ENCODE data around the gene MEGF9.

The MEGF9 gene

DNA sequence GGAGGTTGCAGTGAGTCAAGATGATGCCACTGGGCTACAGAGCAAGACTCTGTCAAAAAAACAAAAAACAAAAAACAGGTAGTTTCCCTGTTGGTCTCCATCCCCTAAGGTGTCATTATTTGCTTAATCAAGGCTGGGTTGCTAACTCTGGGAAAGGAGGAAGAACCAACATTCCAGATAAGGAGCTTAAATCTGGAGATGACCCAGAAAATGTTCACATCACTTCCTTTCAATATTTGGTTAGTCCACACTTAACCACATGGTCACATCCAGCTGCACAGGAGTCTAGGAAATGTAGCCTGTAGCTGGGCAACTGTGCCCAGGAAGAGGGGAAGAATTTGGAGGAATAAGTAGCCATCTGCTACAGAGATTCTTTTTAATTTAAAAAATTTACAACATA, 25.9 kb upstream of the MEGF9 start:
- H3K36me3 Mint-ChIP-seq (ENCODE audit: low read depth), result no peaks in the 10 kb centered on the region
- H3K4me3 Mint-ChIP-seq, result no peak overlapping the region
- H3K4me1 Mint-ChIP-seq (ENCODE audit: low read depth), result no peaks in the 10 kb centered on the region
- no peak overlapping the region for H3K27ac Mint-ChIP-seq
- H3K9me3 Mint-ChIP-seq, result no peaks in the 10 kb centered on the region
- no peak for DNase-seq (ENCODE audit: low spot score)
- H3K27me3 Mint-ChIP-seq (ENCODE audit: low read depth), result peaks cover 4% of the 10 kb centered on the region

DNA sequence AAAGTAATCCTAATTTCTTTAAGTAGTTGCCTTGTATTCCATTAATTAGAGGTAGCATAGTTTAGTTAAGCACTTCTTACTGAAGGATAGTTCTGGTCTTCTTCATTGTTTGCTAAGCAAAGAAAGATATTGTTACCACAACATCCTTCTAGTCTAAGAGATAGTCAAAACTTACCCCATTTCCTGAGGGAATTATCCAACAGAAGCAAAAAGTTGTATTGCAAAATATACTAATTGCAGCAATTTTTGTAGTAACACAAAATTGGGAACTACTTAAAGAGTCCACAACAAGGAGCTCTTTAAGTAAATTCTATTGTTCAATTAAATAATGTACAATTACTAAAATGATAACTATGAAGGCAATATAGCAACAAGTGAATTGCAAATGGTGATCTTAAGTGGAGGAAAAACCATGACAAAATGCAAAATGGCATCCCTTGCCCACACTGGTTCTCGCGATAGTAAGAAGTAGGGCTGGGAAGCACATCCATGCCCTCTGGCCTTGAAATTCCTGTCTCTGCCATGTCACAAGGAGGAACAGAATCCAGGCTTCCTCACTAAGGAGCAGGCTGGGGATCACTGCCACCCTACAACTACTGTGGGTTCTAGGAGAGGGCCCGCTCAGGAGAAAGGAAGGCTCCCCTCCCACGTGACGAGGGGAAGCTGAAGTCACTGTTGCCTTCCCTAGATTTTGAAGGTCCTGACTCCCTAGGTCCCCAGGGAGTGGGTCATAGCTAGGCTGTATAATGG, 23.3 kb upstream of the MEGF9 start:
- Mint-ChIP-seq H3K4me1 (ENCODE audit: low read depth) (peaks cover 2% of the 10 kb centered on the region), H3K36me3 (ENCODE audit: low read depth) (no peaks in the 10 kb centered on the region), H3K4me3 (no peak overlapping the region), H3K9me3 (no peaks in the 10 kb centered on the region), H3K27ac (no peak overlapping the region), H3K27me3 (ENCODE audit: low read depth) (peaks cover 4% of the 10 kb centered on the region)
- DNase-seq (ENCODE audit: low spot score), result no peak

DNA sequence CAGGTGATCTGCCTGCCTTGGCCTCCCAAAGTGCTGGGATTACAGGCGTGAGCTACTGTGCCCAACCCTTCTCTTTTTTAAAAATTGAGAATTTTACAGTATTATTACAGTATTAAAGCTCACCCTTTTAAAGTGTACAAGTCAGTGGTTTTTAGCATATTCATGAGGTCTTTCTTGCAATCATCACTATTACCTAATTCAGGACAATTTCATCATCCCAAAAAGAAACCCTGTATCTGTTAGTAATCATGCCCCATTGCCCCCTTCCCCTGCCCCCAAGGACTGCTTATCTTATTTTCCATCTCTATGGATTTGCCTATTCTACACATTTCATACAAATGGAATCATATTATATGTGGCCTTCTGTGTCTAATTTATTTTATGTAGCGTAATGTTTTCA, 22.6 kb upstream of the MEGF9 start:
- H3K27ac Mint-ChIP-seq, result no peak overlapping the region

DNA sequence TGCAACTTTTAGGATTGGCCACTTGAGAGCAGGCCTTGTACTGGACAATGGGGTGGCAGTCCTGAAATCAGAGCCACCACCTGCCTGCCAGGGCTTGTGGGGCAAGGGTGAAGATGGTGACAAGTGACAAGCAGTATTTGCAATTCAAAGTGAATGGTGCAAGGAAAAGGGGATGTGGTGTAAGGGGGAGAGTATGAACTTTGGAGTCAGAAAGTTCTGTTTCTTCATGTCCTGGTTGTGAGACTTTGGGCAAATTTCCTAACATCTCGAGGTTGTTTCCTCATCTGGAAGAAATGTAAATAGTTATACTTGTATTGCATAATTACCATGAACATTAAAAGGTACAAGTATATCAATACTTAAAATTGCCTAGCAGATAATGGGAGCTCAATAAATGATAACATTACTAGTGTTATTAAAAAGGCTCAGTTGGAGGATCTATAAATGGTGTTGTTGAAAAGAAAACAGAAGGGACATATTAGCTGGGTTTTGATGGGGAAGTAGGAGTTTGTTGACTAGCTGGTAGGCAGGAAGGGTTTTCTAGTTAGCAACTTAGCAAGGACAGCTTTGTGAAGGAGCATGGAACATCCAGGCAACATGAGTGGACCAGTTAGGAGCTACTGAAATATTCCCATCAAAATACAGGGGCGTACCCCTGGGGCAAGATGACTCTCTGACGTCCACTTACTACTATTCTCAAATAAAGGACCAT, 21.3 kb upstream of the MEGF9 start:
- no peak for DNase-seq (ENCODE audit: low spot score)
- Mint-ChIP-seq H3K4me1 (ENCODE audit: low read depth) (peaks cover 2% of the 10 kb centered on the region), H3K36me3 (ENCODE audit: low read depth) (no peaks in the 10 kb centered on the region), H3K9me3 (no peaks in the 10 kb centered on the region), H3K27me3 (ENCODE audit: low read depth) (peaks cover 1% of the 10 kb centered on the region), H3K4me3 (no peak overlapping the region), H3K27ac (no peak overlapping the region)

More for the DNA sequence above, 22.6 kb upstream of the MEGF9 start:
- H3K4me1 Mint-ChIP-seq (ENCODE audit: low read depth), result peaks cover 2% of the 10 kb centered on the region
- H3K36me3 Mint-ChIP-seq (ENCODE audit: low read depth), result no peaks in the 10 kb centered on the region
- no peak for DNase-seq (ENCODE audit: low spot score)
- H3K9me3 Mint-ChIP-seq, result no peaks in the 10 kb centered on the region
- peaks cover 4% of the 10 kb centered on the region for H3K27me3 Mint-ChIP-seq (ENCODE audit: low read depth)
- H3K4me3 Mint-ChIP-seq, result no peak overlapping the region

DNA sequence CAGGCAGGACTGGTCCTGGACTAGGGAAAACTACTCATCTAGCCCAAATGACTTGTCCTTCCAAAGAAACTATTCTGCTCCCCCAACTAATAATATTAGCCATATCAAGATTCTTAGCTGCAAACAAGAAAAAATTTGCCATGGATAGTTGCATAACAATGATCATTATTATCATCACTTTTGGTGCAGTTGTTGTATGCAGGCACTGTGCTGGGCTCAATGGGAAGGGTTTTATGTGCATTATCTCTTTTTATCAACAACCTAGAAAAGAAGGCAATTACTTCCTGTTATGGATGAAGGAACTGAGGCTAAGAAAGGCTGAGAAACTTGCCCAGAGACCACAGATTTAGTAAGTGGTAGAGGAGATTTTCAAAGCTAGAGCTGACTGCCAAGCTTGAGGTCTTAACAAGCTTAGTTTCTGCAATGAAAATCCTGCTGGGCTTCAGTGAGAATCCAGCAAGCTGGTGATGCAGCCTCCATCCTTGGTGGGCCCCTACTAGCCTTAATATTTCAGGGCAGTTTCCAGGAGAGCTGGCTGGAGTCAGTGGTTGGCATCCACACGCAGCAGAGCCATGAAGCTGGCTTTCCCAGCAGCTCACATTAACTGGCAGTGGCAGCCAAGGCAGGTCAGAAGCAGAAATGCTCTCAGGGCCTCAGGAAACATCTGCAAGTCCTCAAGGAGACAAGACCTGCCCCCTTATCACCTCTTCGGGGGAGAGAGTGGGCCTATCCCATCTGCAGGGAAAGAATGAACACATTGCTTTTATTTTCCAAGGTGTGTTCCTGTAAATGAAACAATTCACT, 20.5 kb upstream of the MEGF9 start:
- no peaks in the 10 kb centered on the region for H3K9me3 Mint-ChIP-seq
- H3K36me3 Mint-ChIP-seq (ENCODE audit: low read depth), result no peaks in the 10 kb centered on the region
- no peaks in the 10 kb centered on the region for H3K27me3 Mint-ChIP-seq (ENCODE audit: low read depth)
- no peak overlapping the region for H3K4me3 Mint-ChIP-seq
- H3K4me1 Mint-ChIP-seq (ENCODE audit: low read depth), result peaks cover 2% of the 10 kb centered on the region
- DNase-seq (ENCODE audit: low spot score), result no peak
- H3K27ac Mint-ChIP-seq, result no peak overlapping the region

DNA sequence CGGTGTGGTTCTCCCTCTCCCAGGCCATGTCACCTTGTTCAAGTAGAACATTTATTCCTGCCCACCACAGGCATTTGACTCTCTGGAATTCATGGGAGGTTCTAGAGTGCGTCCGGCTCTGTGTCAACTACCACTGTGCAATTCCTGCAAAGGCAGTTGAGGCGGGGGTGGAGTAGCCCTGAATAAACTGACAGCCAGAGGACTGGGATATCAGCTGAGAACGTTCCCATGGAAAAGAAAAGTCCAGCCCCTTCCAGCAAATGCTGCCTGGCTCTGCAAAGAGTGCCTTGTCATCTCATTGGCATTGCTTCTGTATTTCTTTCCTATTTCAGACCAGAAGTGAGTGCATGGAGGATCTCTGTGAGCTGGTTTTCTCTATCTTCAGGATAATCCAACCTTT, 18.9 kb upstream of the MEGF9 start:
- Mint-ChIP-seq H3K36me3 (ENCODE audit: low read depth) (no peaks in the 10 kb centered on the region), H3K4me3 (no peak overlapping the region), H3K9me3 (no peaks in the 10 kb centered on the region), H3K27me3 (ENCODE audit: low read depth) (no peaks in the 10 kb centered on the region), H3K27ac (no peak overlapping the region), H3K4me1 (ENCODE audit: low read depth) (peaks cover 2% of the 10 kb centered on the region)
- no peak for DNase-seq (ENCODE audit: low spot score)

DNA sequence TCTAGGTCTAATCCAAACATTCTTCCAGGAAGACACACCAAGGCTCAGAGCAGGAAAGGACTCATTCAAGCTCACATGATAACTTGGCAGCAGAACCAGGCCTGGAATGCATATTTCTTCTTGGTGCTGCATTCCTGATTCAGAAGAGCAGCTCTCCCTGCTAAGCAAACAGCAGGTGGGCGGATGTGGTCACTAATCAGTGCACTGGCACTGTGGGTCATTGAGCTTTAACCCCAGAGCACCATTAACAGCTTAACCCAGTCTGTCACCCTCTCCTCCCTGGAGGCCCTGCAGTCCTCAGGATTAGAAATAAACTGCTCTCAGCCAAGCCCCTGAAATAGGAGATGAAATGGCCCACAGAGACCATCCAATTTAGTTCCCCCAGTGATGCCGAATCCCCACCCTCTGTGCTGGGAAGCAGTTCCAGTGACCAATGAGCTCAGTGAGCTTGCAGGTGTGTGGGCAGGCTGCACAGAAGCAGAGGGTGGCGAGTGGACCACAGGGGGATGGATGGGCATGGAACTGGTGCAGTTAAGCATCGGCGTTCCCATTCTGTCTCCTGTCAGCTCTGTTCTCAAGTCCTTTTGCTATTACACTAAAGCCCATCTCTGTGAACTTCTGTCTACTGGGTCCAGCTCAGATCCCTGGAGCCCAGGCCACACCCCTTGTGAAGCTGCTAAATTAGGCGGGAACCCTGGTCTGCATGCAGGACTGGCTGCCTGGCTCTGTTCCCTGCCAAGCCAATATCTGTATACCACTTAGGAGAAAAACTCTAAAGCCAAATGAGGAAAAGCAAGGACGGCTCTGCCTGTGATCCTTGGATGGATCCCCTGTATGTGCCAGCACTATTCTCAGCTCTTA, 16.6 kb upstream of the MEGF9 start:
- no peaks in the 10 kb centered on the region for H3K36me3 Mint-ChIP-seq (ENCODE audit: low read depth)
- H3K4me3 Mint-ChIP-seq, result no peak overlapping the region

DNA sequence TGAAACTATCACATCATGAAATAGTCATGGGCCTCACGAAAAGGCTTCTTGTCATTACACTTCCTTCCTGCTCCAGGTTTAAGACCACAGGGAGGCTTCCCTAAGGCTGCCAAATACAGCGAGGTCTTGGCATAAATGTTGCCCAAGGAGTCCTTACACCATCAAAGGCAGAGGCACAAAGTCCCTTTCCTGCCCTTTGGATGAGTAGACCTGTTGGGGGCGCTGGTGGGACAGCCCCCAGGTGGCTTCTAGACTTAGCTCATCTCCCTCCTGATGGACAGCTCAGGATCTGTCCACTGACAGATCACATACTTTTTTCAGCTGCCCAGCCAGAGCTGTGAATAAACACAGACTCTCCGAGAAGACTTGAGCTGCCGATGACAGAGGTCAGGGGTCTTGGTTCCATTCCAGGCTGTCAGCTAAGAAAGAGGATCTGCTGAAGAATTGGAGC, 15.5 kb upstream of the MEGF9 start:
- Mint-ChIP-seq H3K27ac (no peak overlapping the region), H3K36me3 (ENCODE audit: low read depth) (no peaks in the 10 kb centered on the region), H3K4me3 (no peak overlapping the region), H3K4me1 (ENCODE audit: low read depth) (peaks cover 8% of the 10 kb centered on the region), H3K27me3 (ENCODE audit: low read depth) (no peaks in the 10 kb centered on the region), H3K9me3 (no peaks in the 10 kb centered on the region)
- DNase-seq (ENCODE audit: low spot score), result no peak

More for the DNA sequence above, 16.6 kb upstream of the MEGF9 start:
- Mint-ChIP-seq H3K27me3 (ENCODE audit: low read depth) (no peaks in the 10 kb centered on the region), H3K4me1 (ENCODE audit: low read depth) (peaks cover 8% of the 10 kb centered on the region), H3K27ac (no peak overlapping the region), H3K9me3 (no peaks in the 10 kb centered on the region)
- no peak for DNase-seq (ENCODE audit: low spot score)

DNA sequence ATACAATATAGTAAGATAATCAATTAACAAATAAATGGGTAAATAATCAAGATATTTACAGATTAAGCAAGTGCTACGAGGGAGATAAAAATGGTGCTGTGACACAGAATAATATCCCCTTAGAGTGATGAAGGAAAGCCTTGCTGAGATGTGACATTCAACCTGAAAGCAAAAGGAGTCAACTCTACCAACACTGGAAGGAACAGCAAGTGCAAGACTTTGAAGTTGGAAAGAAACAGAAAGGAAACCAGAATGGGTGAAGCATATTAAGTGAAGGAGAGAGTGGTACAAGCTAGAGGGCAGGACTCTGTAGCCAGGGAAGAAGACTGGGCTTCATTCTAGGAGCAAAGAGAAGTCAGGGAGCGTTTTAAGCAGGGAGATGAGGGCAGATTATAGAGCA, 12.2 kb upstream of the MEGF9 start:
- Mint-ChIP-seq H3K27ac (peak overlapping the region; percentile 50), H3K4me3 (no peak overlapping the region)
- no peak for DNase-seq (ENCODE audit: low spot score)

DNA sequence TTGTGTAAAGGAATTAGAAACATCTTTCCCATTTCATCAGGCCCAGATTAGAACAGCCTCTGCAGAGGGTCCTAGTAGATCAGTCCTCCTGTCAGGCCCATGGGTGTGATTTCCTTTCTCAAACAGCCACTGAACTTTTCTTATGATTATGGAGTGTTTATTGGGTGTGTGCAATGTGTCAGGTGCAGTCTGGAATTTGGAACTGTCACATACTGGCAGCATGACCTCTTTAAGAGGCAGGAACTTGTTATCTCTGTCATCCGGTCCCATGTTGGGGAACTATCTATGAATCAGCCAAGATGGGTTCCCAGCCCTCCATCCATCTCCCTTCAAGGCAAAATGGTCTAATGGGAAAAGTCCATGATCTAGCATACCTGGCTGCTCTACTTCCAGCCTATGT, 11.6 kb upstream of the MEGF9 start:
- Mint-ChIP-seq H3K9me3 (no peaks in the 10 kb centered on the region), H3K4me3 (no peak overlapping the region), H3K4me1 (ENCODE audit: low read depth) (peaks cover 7% of the 10 kb centered on the region), H3K27me3 (ENCODE audit: low read depth) (no peaks in the 10 kb centered on the region), H3K36me3 (ENCODE audit: low read depth) (no peaks in the 10 kb centered on the region), H3K27ac (no peak overlapping the region)
- no peak for DNase-seq (ENCODE audit: low spot score)

More for the DNA sequence above, 12.2 kb upstream of the MEGF9 start:
- H3K36me3 Mint-ChIP-seq (ENCODE audit: low read depth), result no peaks in the 10 kb centered on the region
- no peaks in the 10 kb centered on the region for H3K27me3 Mint-ChIP-seq (ENCODE audit: low read depth)
- H3K4me1 Mint-ChIP-seq (ENCODE audit: low read depth), result peaks cover 7% of the 10 kb centered on the region
- H3K9me3 Mint-ChIP-seq, result no peaks in the 10 kb centered on the region

DNA sequence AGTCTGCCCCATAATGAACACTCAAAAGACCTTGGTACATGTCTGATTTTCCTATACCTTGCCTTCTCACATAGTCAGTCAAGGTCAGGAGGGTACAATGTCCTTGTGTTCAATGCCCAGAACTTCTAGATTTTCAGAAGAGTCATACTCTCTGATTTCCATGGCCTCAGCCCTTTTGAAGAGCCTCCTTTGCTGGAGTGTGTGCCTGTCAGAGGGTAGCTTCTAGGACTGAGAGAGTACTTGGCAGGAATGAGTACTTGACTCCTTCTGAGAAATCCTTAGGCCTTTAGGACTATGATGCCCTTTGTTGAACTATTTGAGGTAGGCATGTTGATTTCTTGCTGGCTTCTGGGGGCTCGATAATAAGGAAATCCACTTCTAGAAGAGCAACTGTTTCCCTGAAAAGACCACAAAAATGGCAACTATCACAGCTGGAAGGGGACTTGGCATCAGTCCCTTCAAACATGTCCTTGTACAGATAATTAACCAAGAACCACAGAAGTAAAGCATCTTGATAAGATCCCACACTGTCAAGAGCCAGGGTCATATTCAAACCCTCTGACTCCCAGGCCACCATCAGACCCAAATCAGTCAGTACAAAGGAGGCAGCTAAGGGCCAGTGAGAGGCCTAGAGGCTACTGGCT, 10.6 kb upstream of the MEGF9 start:
- Mint-ChIP-seq H3K27ac (no peak overlapping the region), H3K27me3 (ENCODE audit: low read depth) (no peaks in the 10 kb centered on the region), H3K4me1 (ENCODE audit: low read depth) (peaks cover 7% of the 10 kb centered on the region)

DNA sequence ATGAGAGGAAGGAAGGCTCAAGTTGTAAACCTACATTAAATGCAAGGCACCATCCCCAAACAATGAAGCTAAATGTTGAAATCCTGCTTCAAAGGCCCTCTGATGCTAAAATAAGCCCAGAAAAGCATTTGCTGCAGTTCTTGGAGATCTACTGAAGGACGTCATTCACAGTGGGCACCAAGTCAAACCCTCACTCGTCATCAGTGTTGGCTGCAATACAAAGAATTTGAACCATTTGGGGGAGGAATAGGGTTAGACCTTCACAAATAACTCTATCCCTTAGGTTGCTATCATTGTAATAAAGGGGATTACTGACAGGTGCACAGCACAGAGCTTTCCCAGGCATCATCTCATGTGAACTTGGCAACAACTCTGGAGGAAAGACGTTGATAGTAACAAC, 9.3 kb upstream of the MEGF9 start:
- no peak for DNase-seq (ENCODE audit: low spot score)
- H3K9me3 Mint-ChIP-seq, result no peaks in the 10 kb centered on the region

More for the DNA sequence above, 10.6 kb upstream of the MEGF9 start:
- H3K4me3 Mint-ChIP-seq, result no peak overlapping the region
- no peak for DNase-seq (ENCODE audit: low spot score)
- no peaks in the 10 kb centered on the region for H3K9me3 Mint-ChIP-seq
- H3K36me3 Mint-ChIP-seq (ENCODE audit: low read depth), result no peaks in the 10 kb centered on the region

DNA sequence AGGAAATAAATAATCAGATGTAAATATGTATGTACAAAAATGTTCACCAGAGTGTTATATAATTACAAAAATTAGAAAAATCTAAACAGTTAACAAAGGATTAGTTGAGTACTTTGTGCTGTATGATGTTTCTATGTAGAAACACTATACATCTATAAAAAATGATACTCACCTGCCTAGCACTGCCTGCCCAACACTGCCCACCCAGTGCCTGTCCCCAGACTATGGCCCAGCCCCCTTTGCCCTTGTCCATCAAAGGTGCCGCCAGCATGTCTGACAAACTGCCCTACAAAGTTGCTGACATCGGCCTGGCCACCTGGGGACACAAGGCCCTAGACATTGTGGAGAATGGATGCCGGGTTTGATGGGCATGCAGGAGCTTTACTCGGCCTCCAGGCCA, 6.1 kb upstream of the MEGF9 start:
- Mint-ChIP-seq H3K27ac (no peak overlapping the region), H3K36me3 (ENCODE audit: low read depth) (no peaks in the 10 kb centered on the region), H3K4me3 (no peak overlapping the region), H3K4me1 (ENCODE audit: low read depth) (peaks cover 4% of the 10 kb centered on the region), H3K27me3 (ENCODE audit: low read depth) (no peaks in the 10 kb centered on the region), H3K9me3 (no peaks in the 10 kb centered on the region)
- DNase-seq (ENCODE audit: low spot score), result no peak

More for the DNA sequence above, 9.3 kb upstream of the MEGF9 start:
- H3K4me3 Mint-ChIP-seq, result no peak overlapping the region
- H3K36me3 Mint-ChIP-seq (ENCODE audit: low read depth), result no peaks in the 10 kb centered on the region
- H3K4me1 Mint-ChIP-seq (ENCODE audit: low read depth), result peaks cover 7% of the 10 kb centered on the region
- H3K27me3 Mint-ChIP-seq (ENCODE audit: low read depth), result no peaks in the 10 kb centered on the region
- H3K27ac Mint-ChIP-seq, result no peak overlapping the region

Measured in T-helper 2 cell treated with Interferon-gamma antibody and Interleukin-4, amounts not matched to agents 5 μg/mL and 100 μg/mL, for 36 hours (primary cell).